Measurements from ENCODE around the gene PSTPIP2.

DNA sequence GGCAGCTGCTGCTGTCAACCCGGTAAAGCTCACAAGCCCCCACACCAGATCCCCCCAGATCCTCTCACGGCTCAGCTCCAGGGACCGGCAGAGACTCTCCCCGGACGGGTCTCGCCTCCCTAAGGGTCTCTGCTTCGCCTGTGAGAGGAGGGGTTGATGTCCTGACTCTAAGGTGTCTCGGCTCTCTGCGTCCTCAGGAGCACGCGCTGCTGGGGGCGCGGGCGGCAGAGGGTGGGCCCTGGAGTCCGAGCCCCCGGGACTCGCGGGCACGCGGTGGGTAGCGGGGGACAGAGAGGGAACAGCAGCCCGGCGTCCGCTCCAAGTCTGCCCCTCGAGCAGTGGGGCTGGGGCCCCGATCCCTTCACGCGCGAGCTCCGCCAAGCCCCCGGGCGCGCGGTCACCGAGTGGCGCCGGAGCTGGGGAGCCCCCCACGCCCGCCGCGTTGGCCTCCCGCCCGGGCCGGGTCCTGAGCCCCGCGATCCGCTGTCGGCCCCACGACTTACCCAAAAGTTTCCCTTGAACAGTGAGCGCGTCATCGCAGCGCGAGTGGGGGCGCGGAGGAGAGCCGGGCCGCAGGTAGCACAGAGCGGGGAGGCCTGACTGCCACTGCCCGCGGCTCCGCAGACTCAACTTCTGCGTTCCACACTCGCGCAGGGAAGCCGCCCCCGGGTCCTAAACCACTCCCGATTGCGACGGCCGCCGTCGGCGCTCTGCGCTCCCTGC is at the start of gene PSTPIP2:
- TF ChIP-seq, protein P1, sequence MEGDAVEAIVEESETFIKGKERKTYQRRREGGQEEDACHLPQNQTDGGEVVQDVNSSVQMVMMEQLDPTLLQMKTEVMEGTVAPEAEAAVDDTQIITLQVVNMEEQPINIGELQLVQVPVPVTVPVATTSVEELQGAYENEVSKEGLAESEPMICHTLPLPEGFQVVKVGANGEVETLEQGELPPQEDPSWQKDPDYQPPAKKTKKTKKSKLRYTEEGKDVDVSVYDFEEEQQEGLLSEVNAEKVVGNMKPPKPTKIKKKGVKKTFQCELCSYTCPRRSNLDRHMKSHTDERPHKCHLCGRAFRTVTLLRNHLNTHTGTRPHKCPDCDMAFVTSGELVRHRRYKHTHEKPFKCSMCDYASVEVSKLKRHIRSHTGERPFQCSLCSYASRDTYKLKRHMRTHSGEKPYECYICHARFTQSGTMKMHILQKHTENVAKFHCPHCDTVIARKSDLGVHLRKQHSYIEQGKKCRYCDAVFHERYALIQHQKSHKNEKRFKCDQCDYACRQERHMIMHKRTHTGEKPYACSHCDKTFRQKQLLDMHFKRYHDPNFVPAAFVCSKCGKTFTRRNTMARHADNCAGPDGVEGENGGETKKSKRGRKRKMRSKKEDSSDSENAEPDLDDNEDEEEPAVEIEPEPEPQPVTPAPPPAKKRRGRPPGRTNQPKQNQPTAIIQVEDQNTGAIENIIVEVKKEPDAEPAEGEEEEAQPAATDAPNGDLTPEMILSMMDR (IDR thresholded peaks at IDR 0.05) = no peak
- TF ChIP-seq EZH2 (IDR thresholded peaks at IDR 0.05) = peak; percentile 58
